MM.1S (cell line): ENCODE results near the gene CDC42.

Experiments
- EZH2 ChIP-seq: fragments of 300-600 bp; sonication (generic); optimal IDR thresholded peaks from 2 replicates; pipeline ENCODE3; 2017; ENCODE audit warnings: low read depth, mild to moderate bottlenecking, antibody characterized with exemption, low read length, mixed read lengths
- TF ChIP-seq, protein P1 (sequence below): fragments of 300-600 bp; sonication (generic); IDR thresholded peaks from 2 replicates; pipeline ENCODE4 v1.5.1; 2016; ENCODE audit warnings: antibody characterized with exemption, low read length, mixed read lengths

DNA sequence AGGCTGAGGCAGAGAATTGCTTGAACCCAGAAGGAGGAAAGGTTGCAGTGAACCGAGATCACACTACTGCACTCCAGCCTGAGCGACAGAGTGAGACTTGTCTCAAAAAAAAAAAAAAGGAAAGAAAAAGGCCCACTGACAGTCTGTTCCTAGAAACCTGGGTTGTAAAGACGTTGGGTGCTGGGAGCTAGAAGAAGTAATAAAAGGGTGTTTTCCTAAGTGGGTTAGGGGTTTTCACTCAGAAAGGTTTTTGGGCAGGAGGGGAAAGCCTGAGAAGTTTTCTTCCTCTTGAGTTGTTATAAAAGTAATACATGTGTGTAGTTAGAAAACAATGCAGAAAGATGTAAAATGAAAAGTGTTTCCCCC lies 25.6 kb upstream of the CDC42 start:
- TF ChIP-seq, protein P1, sequence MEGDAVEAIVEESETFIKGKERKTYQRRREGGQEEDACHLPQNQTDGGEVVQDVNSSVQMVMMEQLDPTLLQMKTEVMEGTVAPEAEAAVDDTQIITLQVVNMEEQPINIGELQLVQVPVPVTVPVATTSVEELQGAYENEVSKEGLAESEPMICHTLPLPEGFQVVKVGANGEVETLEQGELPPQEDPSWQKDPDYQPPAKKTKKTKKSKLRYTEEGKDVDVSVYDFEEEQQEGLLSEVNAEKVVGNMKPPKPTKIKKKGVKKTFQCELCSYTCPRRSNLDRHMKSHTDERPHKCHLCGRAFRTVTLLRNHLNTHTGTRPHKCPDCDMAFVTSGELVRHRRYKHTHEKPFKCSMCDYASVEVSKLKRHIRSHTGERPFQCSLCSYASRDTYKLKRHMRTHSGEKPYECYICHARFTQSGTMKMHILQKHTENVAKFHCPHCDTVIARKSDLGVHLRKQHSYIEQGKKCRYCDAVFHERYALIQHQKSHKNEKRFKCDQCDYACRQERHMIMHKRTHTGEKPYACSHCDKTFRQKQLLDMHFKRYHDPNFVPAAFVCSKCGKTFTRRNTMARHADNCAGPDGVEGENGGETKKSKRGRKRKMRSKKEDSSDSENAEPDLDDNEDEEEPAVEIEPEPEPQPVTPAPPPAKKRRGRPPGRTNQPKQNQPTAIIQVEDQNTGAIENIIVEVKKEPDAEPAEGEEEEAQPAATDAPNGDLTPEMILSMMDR = no peak
- no peak for TF ChIP-seq EZH2
